Measurements from ENCODE around the gene MOSMO.
"Not testable (repeated sequence)": the region's sequence is repeated elsewhere in the genome, so short reads cannot be mapped to it uniquely, and the experiment has no call there.

The MOSMO gene

GRCh38 chr16:22030087-22030812 is 22.3 kb downstream of the MOSMO start:
- no peak for DNase-seq (ENCODE audit: low read depth)
- no peak overlapping the region for H3K4me3 ChIP-seq (ENCODE audit: control insufficient read depth, low read depth, low read length)
- TF ChIP-seq, protein P1, sequence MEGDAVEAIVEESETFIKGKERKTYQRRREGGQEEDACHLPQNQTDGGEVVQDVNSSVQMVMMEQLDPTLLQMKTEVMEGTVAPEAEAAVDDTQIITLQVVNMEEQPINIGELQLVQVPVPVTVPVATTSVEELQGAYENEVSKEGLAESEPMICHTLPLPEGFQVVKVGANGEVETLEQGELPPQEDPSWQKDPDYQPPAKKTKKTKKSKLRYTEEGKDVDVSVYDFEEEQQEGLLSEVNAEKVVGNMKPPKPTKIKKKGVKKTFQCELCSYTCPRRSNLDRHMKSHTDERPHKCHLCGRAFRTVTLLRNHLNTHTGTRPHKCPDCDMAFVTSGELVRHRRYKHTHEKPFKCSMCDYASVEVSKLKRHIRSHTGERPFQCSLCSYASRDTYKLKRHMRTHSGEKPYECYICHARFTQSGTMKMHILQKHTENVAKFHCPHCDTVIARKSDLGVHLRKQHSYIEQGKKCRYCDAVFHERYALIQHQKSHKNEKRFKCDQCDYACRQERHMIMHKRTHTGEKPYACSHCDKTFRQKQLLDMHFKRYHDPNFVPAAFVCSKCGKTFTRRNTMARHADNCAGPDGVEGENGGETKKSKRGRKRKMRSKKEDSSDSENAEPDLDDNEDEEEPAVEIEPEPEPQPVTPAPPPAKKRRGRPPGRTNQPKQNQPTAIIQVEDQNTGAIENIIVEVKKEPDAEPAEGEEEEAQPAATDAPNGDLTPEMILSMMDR (IDR thresholded peaks at IDR 0.05; ENCODE audit: control insufficient read depth, insufficient read depth, low read depth, low read length, missing control alignments): no peak

DNA sequence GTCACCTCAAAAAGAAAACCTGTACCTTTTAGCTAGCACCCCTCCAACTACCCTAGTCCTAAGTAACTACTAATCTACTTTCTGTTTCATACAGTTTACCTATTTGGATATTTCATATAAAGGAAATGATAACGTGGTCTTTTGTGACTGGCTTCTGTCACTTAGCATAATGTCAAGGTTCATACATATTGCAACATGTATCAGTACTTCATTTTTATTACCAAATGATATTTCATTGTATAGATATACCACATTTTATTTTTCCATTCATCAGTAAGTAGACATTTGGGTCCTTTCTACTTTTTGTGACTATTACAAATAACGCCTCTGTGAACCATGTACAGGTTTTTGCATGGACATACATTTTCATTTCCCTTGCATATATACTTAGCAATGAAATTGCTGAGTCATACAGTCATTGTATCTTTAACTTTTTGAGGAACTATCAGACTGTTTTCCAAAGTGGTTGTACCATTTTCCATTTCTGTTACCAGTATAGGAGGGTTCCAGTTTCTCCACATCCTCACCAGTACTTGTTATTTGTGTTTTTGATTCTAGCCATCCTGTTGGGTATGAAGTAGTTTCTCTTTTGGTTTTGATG is 23.7 kb downstream of the MOSMO start:
- DNase-seq (ENCODE audit: low read depth): no peak
- TF ChIP-seq, protein P1 (IDR thresholded peaks at IDR 0.05; ENCODE audit: control insufficient read depth, insufficient read depth, low read depth, low read length, missing control alignments): no peak
- no peak overlapping the region for H3K4me3 ChIP-seq (ENCODE audit: control insufficient read depth, low read depth, low read length)

DNA sequence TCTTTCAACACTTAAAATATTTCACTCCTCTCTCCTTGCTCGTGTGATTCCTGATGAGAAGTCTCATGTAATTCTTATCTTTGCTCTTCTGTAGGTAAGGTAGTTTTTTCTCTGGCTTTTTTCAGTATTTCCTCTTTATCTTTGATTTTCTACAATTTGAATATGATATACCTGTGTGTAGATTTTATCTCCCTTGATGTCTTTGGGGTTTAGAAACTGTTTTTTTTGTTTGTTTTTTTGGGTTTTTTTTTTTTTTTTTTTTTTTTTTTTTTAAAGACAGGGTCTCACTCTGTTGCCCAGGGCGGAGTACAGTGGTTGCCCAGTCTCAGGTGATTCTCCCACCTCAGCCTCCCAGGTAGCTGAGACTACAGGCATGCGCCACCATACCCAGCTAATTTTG is 26.6 kb downstream of the MOSMO start:
- TF ChIP-seq, protein P1 (IDR thresholded peaks at IDR 0.05; ENCODE audit: control insufficient read depth, insufficient read depth, low read depth, low read length, missing control alignments): no peak
- DNase-seq (ENCODE audit: low read depth): no peak
- no peak overlapping the region for H3K4me3 ChIP-seq (ENCODE audit: control insufficient read depth, low read depth, low read length)

DNA sequence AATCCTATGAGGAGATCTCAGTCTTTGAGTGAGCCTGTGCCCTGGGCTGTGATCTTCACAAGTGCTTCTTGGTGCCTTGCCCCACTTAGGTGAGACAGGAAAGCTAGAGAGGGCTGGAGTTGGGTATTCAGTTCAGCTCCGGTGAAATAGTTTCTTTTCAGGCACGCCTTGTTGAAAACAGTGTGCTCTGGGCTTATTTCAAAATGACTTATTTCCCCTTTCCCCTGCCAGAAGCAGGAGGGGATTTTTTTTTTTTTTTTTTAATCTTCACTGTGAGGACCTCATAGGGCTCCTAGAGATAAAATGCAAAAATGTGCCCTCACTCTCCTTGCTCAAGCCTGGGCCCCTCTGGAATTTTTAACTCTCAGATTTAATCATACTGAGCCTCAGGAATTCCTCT is 27.2 kb downstream of the MOSMO start:
- TF ChIP-seq, protein P1 (IDR thresholded peaks at IDR 0.05; ENCODE audit: control insufficient read depth, insufficient read depth, low read depth, low read length, missing control alignments): no peak
- no peak for DNase-seq (ENCODE audit: low read depth)
- no peak overlapping the region for H3K4me3 ChIP-seq (ENCODE audit: control insufficient read depth, low read depth, low read length)

DNA sequence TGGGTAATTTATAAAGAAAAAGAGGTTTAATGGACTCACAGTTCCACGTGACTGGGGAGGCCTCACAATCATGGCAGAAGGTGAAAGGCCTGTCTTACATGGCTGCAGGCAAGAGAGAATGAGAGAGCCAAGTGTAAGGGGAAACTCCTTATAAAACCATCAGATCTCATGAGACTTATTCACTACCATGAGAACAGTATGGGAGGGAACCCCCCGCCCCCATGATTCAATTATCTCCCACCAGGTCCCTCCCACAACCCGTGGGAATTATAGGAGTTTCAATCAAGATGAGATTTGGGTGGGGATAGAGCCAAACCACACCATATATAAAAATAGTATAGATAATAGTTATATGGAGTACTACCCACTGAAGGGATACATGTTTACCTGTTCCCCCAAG is 36.0 kb downstream of the MOSMO start:
- not testable (repeated sequence) for DNase-seq (ENCODE audit: low read depth)

GRCh38 chr16:22045888-22046287 is 38.0 kb downstream of the MOSMO start:
- DNase-seq (ENCODE audit: low read depth); H3K4me3 ChIP-seq (ENCODE audit: control insufficient read depth, low read depth, low read length): not testable (repeated sequence)

More for the DNA sequence above, 36.0 kb downstream of the MOSMO start:
- H3K4me3 ChIP-seq (ENCODE audit: control insufficient read depth, low read depth, low read length): not testable (repeated sequence)

DNA sequence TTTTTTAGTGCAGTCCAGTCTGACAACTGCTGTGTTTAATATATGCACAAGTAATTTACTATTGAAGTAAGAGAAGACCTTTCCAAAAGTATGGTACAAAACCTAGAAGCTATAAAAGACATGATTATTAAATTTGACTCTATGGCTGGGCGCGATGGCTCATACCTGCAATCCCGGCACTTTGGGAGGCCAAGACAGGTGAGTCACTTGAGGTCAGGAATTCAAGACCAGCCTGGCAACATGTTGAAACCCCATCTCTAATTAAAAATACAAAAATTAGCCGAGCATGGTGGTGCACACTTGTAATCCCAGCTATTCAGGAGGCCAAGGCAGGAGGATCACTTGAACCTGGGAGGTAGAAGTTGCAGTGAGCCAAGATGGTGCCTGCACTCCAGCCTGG is 43.1 kb downstream of the MOSMO start:
- no peak for DNase-seq (ENCODE audit: low read depth)
- TF ChIP-seq, protein P1 (IDR thresholded peaks at IDR 0.05; ENCODE audit: control insufficient read depth, insufficient read depth, low read depth, low read length, missing control alignments): no peak
- no peak overlapping the region for H3K4me3 ChIP-seq (ENCODE audit: control insufficient read depth, low read depth, low read length)
